Common myeloid progenitor, CD34-positive (primary cell): Measurements from ENCODE around the gene TRIP13. TPM values are rescaled to one million over a fixed set of nuclear protein-coding genes. Genes with fewer than 3 reads are reported as not detected.
A peak's percentile ranks its signal among the peaks of the same experiment; 100 is the strongest.
"Not testable (repeated sequence)": the region's sequence is repeated elsewhere in the genome, so short reads cannot be mapped to it uniquely, and the experiment has no call there.

ENCODE experiments used
- CTCF ChIA-PET: fragments of 350-600 bp; sonication (Branson Sonifier 250); formaldehyde crosslinking; loops from one replicate; lab custom pipeline; 2021; ENCODE audit warnings: antibody characterized with exemption; lab: Charles Lee
- POLR2A ChIA-PET: fragments of 350-600 bp; sonication (Branson Sonifier 250); formaldehyde crosslinking; loops from one replicate; lab custom pipeline; 2021; ENCODE audit warnings: antibody characterized with exemption; lab: Charles Lee
- DNase-seq, 3 donors: peaks; one replicate each; pipeline versions ENCODE4 v3.0.0 to v3.0.0-alpha.2; 2013
- H3K27ac ChIP-seq, 2 experiments: 1 replicate in 1 of 2; 2 replicates in 1 of 2; pipeline ENCODE4 v1.7.0; 2013; ENCODE audit warnings: inconsistent platforms in 2 of 2, low read length in 2 of 2, mild to moderate bottlenecking in 2 of 2, low read depth in 1 of 2, moderate library complexity in 1 of 2; ENCODE audit not compliant: severe bottlenecking in 2 of 2, insufficient read depth in 1 of 2, poor library complexity in 1 of 2
- H3K27me3 ChIP-seq, 5 experiments: replicated peaks in 2 of 5; 1 replicate in 3 of 5; 2 replicates in 2 of 5; pipeline versions ENCODE4 v1.6.1 to v1.7.0; 2013; ENCODE audit warnings: low read length in 4 of 5, mild to moderate bottlenecking in 2 of 5, moderate library complexity in 2 of 5, inconsistent platforms in 1 of 5; ENCODE audit not compliant: insufficient read depth in 5 of 5, control insufficient read depth in 4 of 5
- H3K36me3 ChIP-seq, 4 experiments: 1 replicate in 2 of 4; 2 replicates in 2 of 4; pipeline versions ENCODE4 v1.6.1 to v1.7.0; 2013; ENCODE audit warnings: low read length in 3 of 4, control low read depth in 1 of 4, mild to moderate bottlenecking in 1 of 4; ENCODE audit not compliant: control insufficient read depth in 4 of 4, insufficient read depth in 4 of 4
- H3K4me1 ChIP-seq, 4 experiments: 1 replicate in 3 of 4; 2 replicates in 1 of 4; pipeline versions ENCODE4 v1.6.1 to v1.7.1; 2013; ENCODE audit warnings: low read length in 3 of 4, mild to moderate bottlenecking in 3 of 4, control low read depth in 1 of 4, inconsistent platforms in 1 of 4, moderate library complexity in 1 of 4; ENCODE audit not compliant: control insufficient read depth in 4 of 4, insufficient read depth in 4 of 4; ENCODE audit errors: control extremely low read depth in 1 of 4
- H3K4me3 ChIP-seq, 7 experiments: 1 replicate in 4 of 7; 2 replicates in 3 of 7; pipeline versions ENCODE4 v1.5.1 to v1.7.0; 2013; ENCODE audit warnings: mild to moderate bottlenecking in 7 of 7, low read length in 6 of 7, moderate library complexity in 6 of 7, inconsistent platforms in 2 of 7, low read depth in 2 of 7, control low read depth in 1 of 7; ENCODE audit not compliant: insufficient read depth in 4 of 7, control insufficient read depth in 1 of 7; ENCODE audit errors: extremely low read depth in 1 of 7
- H3K9me3 ChIP-seq, 5 experiments: 1 replicate in 4 of 5; 2 replicates in 1 of 5; pipeline versions ENCODE4 v1.6.1 to v1.7.1; 2013; ENCODE audit warnings: low read length in 4 of 5, mild to moderate bottlenecking in 2 of 5, inconsistent platforms in 1 of 5, low read depth in 1 of 5, moderate library complexity in 1 of 5; ENCODE audit not compliant: control insufficient read depth in 4 of 5, insufficient read depth in 2 of 5; ENCODE audit errors: control extremely low read depth in 1 of 5
- WGBS: methylation state at CpG from one replicate; pipeline ENCODE4 v1.1.5; 2013; ENCODE audit not compliant: insufficient coverage; 5-methylcytosine and 5-hydroxymethylcytosine counted together
- polyA plus RNA-seq: library from polyadenylated mRNA; unstranded; fragments of 120-200 nt; gene quantifications from one replicate; pipeline ENCODE4 v1.2.1, GENCODE V29; 2013

TRIP13 gene, protein sequence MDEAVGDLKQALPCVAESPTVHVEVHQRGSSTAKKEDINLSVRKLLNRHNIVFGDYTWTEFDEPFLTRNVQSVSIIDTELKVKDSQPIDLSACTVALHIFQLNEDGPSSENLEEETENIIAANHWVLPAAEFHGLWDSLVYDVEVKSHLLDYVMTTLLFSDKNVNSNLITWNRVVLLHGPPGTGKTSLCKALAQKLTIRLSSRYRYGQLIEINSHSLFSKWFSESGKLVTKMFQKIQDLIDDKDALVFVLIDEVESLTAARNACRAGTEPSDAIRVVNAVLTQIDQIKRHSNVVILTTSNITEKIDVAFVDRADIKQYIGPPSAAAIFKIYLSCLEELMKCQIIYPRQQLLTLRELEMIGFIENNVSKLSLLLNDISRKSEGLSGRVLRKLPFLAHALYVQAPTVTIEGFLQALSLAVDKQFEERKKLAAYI
- polyA plus RNA-seq = 4.8 TPM

DNA sequence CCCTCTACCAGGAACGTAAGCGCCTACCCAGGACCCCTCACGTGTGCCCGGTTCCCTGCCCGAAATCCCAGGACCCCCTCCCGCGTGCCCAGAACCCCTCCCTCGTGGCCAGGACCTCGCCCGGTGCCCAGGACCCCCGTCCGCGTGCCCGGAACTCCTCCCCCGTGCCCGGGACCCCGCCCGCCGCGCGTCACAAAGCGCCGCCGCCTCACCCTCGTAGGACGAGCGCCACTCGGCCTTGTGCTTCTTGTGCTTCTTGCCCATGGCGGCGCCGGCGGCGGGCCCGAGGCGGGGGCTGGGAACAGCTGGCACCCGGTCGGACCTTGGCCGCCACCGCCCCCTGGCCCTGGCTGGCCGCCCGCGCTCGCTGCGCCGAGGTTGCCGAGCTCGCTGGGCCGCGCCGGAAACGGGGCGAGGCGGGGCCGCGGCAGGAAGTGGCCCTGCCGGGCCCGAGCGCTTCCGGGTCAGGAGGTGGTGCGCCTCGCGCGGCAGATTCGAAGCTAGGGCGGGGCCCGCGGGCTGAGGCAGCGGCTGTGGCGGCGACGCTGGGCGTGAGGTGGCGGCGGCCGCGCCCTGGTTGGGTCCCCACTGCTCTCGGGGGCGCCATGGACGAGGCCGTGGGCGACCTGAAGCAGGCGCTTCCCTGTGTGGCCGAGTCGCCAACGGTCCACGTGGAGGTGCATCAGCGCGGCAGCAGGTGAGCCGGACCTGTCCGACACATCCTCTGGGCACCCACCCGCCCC lies at the start of gene TRIP13, which contains the start of gene BRD9:
Gene TRIP13, plus strand, starts transcription at position 491 of the 743 bp plus-strand sequence. Its CDS starts 115 bp downstream, at position 606.
Gene BRD9, minus strand, starts transcription at position 408 of the 743 bp plus-strand sequence. Its CDS starts 144 bp downstream, at position 264.
- Histone ChIP-seq H3K27me3 (no peaks in the 10 kb centered on the region), H3K36me3 (peaks cover 15 to 63% (median 36%) of the 10 kb centered on the region in 4 experiments), H3K27ac (peak within 1 kb of the TSS; percentile 78 to 88), H3K4me1 (peaks cover 0 to 26% (median 23%) of the 10 kb centered on the region in 4 experiments), H3K4me3 (peak within 1 kb of the TSS; percentile 62 to 87 (median 80)), H3K9me3 (no peaks in the 10 kb centered on the region)
- under 1% methylated on average over 83 of the region's 91 CpGs for WGBS
- DNase-seq = peak; percentile 77 to 90 (median 85)
- CTCF ChIA-PET = interaction anchor here (1.3 to 10.1 kb wide), 3 partner anchors 10 to 445 kb away, joined by 3 to 67 read pairs (median 26); no protein-coding TSS in a partner anchor
- POLR2A ChIA-PET = interaction anchor here (0.7 kb wide), 1 partner anchor 220 kb away, joined by 3 read pairs; no protein-coding TSS in a partner anchor

DNA sequence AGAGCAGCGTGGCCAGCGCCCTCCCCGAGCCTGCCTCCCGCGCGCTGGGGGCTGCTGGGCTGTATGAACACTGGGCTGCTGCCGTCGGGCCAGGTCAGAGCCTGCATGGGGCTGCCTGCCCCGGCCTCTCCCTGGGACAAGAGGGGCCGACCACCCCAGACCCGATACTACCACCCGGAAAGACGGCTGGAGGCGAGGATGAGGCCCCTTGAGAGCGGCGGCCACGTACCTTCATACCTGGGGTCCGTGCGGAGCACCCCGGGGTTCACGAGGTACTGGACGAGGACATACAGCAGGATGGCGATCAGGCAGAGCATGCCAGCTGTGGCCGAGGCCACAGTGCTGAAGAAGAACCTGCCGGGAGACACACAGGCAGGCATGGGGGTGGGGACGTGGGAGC lies 49.3 kb upstream of the TRIP13 start:
- H3K27me3 ChIP-seq, H3K27ac ChIP-seq, DNase-seq, CTCF ChIA-PET, POLR2A ChIA-PET, H3K4me3 ChIP-seq, H3K9me3 ChIP-seq, H3K36me3 ChIP-seq, H3K4me1 ChIP-seq: not testable (repeated sequence)
- WGBS = no CpG with 5 or more reads among the region's 26 CpGs

DNA sequence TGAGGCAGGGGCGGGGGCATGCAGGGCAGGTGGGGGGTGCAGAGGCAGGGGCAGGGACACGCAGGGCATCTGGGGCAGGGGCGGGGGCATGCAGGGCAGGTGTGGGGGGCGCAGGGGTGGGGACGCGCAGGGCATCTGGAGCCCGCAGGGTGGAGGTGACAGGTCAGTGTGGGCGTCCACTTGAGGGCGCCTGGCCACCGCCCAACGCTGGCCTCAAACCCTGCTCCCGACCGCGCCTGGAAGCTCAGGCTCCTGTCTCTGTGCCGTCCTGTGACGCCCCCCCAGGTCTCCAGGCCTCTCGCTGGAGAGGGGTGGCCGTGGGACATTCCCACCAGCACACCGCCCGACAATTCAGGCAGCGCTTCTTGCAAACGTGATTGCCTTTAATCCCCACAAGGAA lies 48.8 kb upstream of the TRIP13 start:
- H3K27ac ChIP-seq, POLR2A ChIA-PET, DNase-seq, CTCF ChIA-PET, H3K4me3 ChIP-seq, H3K9me3 ChIP-seq, H3K4me1 ChIP-seq, H3K27me3 ChIP-seq, H3K36me3 ChIP-seq: not testable (repeated sequence)
- WGBS = 89% methylated on average over 14 of the region's 22 CpGs

DNA sequence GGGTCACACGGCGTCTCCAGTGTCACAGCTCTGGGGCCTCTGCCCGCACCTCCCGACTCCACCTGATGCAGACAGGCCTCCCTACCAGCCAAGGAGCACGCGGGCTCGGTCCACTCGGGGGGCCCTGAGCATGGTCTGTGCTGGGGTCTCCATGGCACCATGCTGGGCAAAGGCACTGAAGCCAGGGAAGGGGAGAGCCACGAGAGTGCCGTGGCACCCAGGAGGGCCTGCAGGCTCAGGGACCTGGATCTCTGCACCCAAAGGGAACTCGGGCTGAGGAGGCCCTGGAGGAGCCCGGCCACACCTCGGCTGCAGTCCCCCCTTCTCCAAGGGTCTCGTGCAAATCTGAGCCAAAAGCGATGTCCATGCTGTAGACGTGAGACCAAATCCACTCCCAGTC lies 48.3 kb upstream of the TRIP13 start:
- H3K4me1 ChIP-seq, H3K36me3 ChIP-seq, CTCF ChIA-PET, H3K9me3 ChIP-seq, H3K4me3 ChIP-seq, POLR2A ChIA-PET, H3K27me3 ChIP-seq, DNase-seq, H3K27ac ChIP-seq: not testable (repeated sequence)
- 100% methylated on average over 5 of the region's 16 CpGs for WGBS

GRCh38 chr5:845031-845675 lies 47.5 kb upstream of the TRIP13 start:
- CTCF ChIA-PET, H3K4me3 ChIP-seq, H3K9me3 ChIP-seq, H3K27ac ChIP-seq, DNase-seq, POLR2A ChIA-PET, H3K4me1 ChIP-seq, H3K27me3 ChIP-seq, H3K36me3 ChIP-seq: not testable (repeated sequence)
- WGBS = 86% methylated on average over 11 of the region's 21 CpGs

- H3K27me3 ChIP-seq, H3K4me1 ChIP-seq, H3K27ac ChIP-seq, H3K36me3 ChIP-seq, DNase-seq, H3K9me3 ChIP-seq, POLR2A ChIA-PET, H3K4me3 ChIP-seq, CTCF ChIA-PET: not testable (repeated sequence)
- 78% methylated on average over 4 of the region's 35 CpGs for WGBS
Measured at GRCh38 chr5:845676-846601, 46.7 kb upstream of the TRIP13 start.
